Measurements from ENCODE around the gene ROR2. TPM values are rescaled to one million over a fixed set of nuclear protein-coding genes. Genes with fewer than 3 reads are reported as not detected.

The ROR2 gene
- total and polyA plus RNA-seq, 4 donors = 0.13 to 0.84 (median 0.52) TPM

DNA sequence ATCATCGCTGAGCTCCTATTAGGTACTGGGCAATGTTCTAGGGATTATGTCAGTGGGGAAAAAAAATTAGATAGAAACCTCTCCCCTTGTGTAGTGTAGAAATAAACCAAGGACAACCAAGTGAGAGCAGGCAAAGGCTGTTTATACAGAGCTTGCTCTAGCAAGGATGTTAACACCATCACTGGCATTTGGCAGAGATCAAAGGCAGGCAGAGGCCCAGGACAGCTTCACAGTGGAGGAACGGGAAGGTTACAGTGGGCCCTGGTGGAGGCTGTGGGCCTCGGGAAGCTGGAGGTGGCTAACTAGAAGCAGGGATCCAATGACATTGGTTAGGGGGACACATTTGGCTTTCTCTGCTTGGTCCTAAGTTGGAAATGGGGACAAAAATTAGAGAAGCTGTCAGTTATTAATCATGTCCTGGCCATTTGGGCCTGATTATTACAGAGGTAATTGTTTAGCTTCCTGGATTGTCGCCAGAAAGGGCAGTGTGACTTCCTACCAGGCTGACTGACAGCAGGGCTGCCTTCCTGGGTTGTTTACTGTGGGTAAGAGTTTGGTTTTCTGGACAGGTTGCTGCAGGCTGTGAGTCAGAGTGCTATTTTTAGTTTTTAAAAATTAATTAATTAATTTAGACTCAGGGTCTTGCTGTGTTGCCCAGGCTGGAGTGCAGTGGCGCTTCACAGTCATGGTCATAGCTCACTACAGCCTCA, 259.3 kb downstream of the ROR2 start:
- Histone ChIP-seq H3K27me3 (ENCODE audit: control insufficient read depth in 4 of 4, insufficient read depth in 4 of 4, low read length in 3 of 4) (peaks cover 0 to 2% (median 0%) of the 10 kb centered on the region in 4 donors), H3K9me3 (ENCODE audit: control insufficient read depth in 4 of 4, low read length in 3 of 4) (no peaks in the 10 kb centered on the region), H3K27ac (ENCODE audit: low read depth in 1 of 2, low read length in 2 of 2) (no peak overlapping the region), H3K36me3 (ENCODE audit: control insufficient read depth in 4 of 4, insufficient read depth in 3 of 4, low read depth in 1 of 4, low read length in 3 of 4) (no peaks in the 10 kb centered on the region), H3K9ac (ENCODE audit: low read depth in 1 of 2, low read length in 2 of 2) (no peak overlapping the region), H3K4me1 (ENCODE audit: control insufficient read depth in 4 of 4, insufficient read depth in 4 of 4, low read length in 3 of 4) (no peaks in the 10 kb centered on the region), H3K4me3 (ENCODE audit: low read depth in 1 of 3, low read length in 3 of 3) (no peak overlapping the region)
- TF ChIP-seq CTCF (IDR thresholded peaks at IDR 0.05; ENCODE audit: low read depth, low read length, missing input control) (no peak), EGR1 (IDR thresholded peaks at IDR 0.05; ENCODE audit: low read depth in 2 of 2) (no peak), ATF3 (IDR thresholded peaks at IDR 0.05) (no peak), FOXA2 (IDR thresholded peaks at IDR 0.05) (no peak), SP1 (IDR thresholded peaks at IDR 0.05) (no peak), NR2F2 (IDR thresholded peaks at IDR 0.05) (no peak)
- TF ChIP-seq, protein P1, sequence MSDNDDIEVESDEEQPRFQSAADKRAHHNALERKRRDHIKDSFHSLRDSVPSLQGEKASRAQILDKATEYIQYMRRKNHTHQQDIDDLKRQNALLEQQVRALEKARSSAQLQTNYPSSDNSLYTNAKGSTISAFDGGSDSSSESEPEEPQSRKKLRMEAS (IDR thresholded peaks at IDR 0.05) = no peak
- 80% methylated on average over 5 of the region's 5 CpGs for WGBS
- no peak for DNase-seq (ENCODE audit: low spot score)

GRCh38 chr9:91689006-91689405, 261.0 kb downstream of the ROR2 start:
- Histone ChIP-seq H3K9ac (ENCODE audit: low read depth in 1 of 2, low read length in 2 of 2) (no peak overlapping the region), H3K36me3 (ENCODE audit: control insufficient read depth in 4 of 4, insufficient read depth in 3 of 4, low read depth in 1 of 4, low read length in 3 of 4) (no peaks in the 10 kb centered on the region), H3K27me3 (ENCODE audit: control insufficient read depth in 4 of 4, insufficient read depth in 4 of 4, low read length in 3 of 4) (peaks cover 0 to 2% (median 0%) of the 10 kb centered on the region in 4 donors), H3K4me1 (ENCODE audit: control insufficient read depth in 4 of 4, insufficient read depth in 4 of 4, low read length in 3 of 4) (no peaks in the 10 kb centered on the region), H3K27ac (ENCODE audit: low read depth in 1 of 2, low read length in 2 of 2) (no peak overlapping the region), H3K4me3 (ENCODE audit: low read depth in 1 of 3, low read length in 3 of 3) (no peak overlapping the region), H3K9me3 (ENCODE audit: control insufficient read depth in 4 of 4, low read length in 3 of 4) (no peaks in the 10 kb centered on the region)
- 95% methylated on average over 4 of the region's 4 CpGs for WGBS
- TF ChIP-seq HNF4G (IDR thresholded peaks at IDR 0.05) (no peak), REST (IDR thresholded peaks at IDR 0.05) (no peak), YY1 (IDR thresholded peaks at IDR 0.05) (no peak), EGR1 (IDR thresholded peaks at IDR 0.05; ENCODE audit: low read depth in 2 of 2) (no peak), FOXA2 (IDR thresholded peaks at IDR 0.05) (no peak), CTCF (IDR thresholded peaks at IDR 0.05; ENCODE audit: low read depth, low read length, missing input control) (no peak), RXRA (IDR thresholded peaks at IDR 0.05) (no peak), HNF4A (conservative IDR thresholded peaks at IDR 0.05) (no peak), NR2F2 (IDR thresholded peaks at IDR 0.05) (no peak), FOXA1 (IDR thresholded peaks at IDR 0.05) (no peak), TAF1 (conservative IDR thresholded peaks at IDR 0.05) (no peak), RAD21 (IDR thresholded peaks at IDR 0.05) (no peak), ATF3 (IDR thresholded peaks at IDR 0.05) (no peak), ZBTB33 (IDR thresholded peaks at IDR 0.05) (no peak)
- TF ChIP-seq, protein P1 (IDR thresholded peaks at IDR 0.05) = no peak
- DNase-seq (ENCODE audit: low spot score) = no peak

Data from liver (tissue), 9 donors.